SHP77 treated with DMSO at 0.1 percent for 48 hours (cell line): Measurements from ENCODE around the gene RHOBTB3.
"Not testable (repeated sequence)": the region's sequence is repeated elsewhere in the genome, so short reads cannot be mapped to it uniquely, and the experiment has no call there.

ENCODE experiments used
- DNase-seq: peaks from one replicate; lab custom pipeline; 2025; lab: John Stamatoyannopoulos, UW

RHOBTB3 gene

GRCh38 chr5:95730730-95731570 lies at the start of gene RHOBTB3:
TSS of gene RHOBTB3 (plus strand) at chr5:95731336. CDS start at chr5:95731683, 347 bp downstream.
- DNase-seq = peak; percentile 58

GRCh38 chr5:95682891-95683290 lies 48.2 kb upstream of the RHOBTB3 start, which contains the start of gene SPATA9:
TSS of gene SPATA9 (minus strand) at chr5:95682991. CDS start at chr5:95682854, 137 bp downstream.
- no peak for DNase-seq

GRCh38 chr5:95684361-95684760 lies 46.8 kb upstream of the RHOBTB3 start:
- DNase-seq = no peak

- no peak for DNase-seq
Observed at GRCh38 chr5:95686651-95687050, 44.5 kb upstream of the RHOBTB3 start.

- DNase-seq = no peak
Observed at GRCh38 chr5:95689680-95690079, 41.5 kb upstream of the RHOBTB3 start.

- DNase-seq = no peak
Observed at GRCh38 chr5:95690333-95690732, 40.8 kb upstream of the RHOBTB3 start.

GRCh38 chr5:95697781-95698681 lies 33.1 kb upstream of the RHOBTB3 start:
- no peak for DNase-seq

- DNase-seq = no peak
Observed at GRCh38 chr5:95699337-95699736, 31.8 kb upstream of the RHOBTB3 start.

GRCh38 chr5:95701074-95701473 lies 30.1 kb upstream of the RHOBTB3 start:
- DNase-seq = no peak

- no peak for DNase-seq
Observed at GRCh38 chr5:95704150-95704549, 27.0 kb upstream of the RHOBTB3 start.

GRCh38 chr5:95706196-95706595 lies 24.9 kb upstream of the RHOBTB3 start:
- not testable (repeated sequence) for DNase-seq

- no peak for DNase-seq
Observed at GRCh38 chr5:95707055-95707454, 24.1 kb upstream of the RHOBTB3 start.

GRCh38 chr5:95707534-95708188 lies 23.5 kb upstream of the RHOBTB3 start:
- not testable (repeated sequence) for DNase-seq

- DNase-seq = no peak
Observed at GRCh38 chr5:95708876-95709275, 22.3 kb upstream of the RHOBTB3 start.

- peak; percentile 11 for DNase-seq
Observed at GRCh38 chr5:95709967-95710650, 21.0 kb upstream of the RHOBTB3 start.

GRCh38 chr5:95710651-95711500 lies 20.3 kb upstream of the RHOBTB3 start:
- not testable (repeated sequence) for DNase-seq

GRCh38 chr5:95711501-95712346 lies 19.4 kb upstream of the RHOBTB3 start:
- DNase-seq = no peak

GRCh38 chr5:95712347-95712958 lies 18.7 kb upstream of the RHOBTB3 start:
- no peak for DNase-seq

GRCh38 chr5:95713246-95713645 lies 17.9 kb upstream of the RHOBTB3 start:
- DNase-seq = not testable (repeated sequence)
